Measurements from ENCODE around the gene KLHL13. TPM values are rescaled to one million over a fixed set of nuclear protein-coding genes. Genes with fewer than 3 reads are reported as not detected.

Gene KLHL13
- total RNA-seq, 1 experiment from 2014 or later = 1.6 TPM

DNA sequence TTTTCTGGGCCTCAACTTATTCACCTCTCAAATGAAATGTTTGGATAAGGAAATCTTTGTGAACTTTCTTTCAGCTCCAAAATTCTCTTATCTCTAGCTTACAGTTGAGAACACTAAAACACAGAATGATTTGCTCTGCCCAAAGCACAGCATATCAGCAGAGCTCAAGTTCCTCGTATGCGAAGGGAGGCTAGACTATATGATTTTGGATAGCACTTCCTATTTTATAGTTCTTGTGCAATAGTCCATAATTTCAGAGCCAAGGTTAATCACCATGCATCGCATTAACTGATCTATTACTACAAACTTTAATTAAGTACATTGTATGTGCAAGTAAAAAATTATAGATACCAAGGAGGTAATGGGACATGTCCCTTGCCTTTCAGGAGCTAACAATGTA is 27.0 kb upstream of the KLHL13 start:
- ChIA-PET CTCF (no interaction called here), POLR2A (no interaction called here)
- Mint-ChIP-seq H3K36me3 (ENCODE audit: insufficient read depth, unreplicated experiment) (no peaks in the 10 kb centered on the region), H3K27ac (ENCODE audit: low read depth, unreplicated experiment) (no peak overlapping the region), H3K4me3 (ENCODE audit: unreplicated experiment) (no peak overlapping the region), H3K4me1 (ENCODE audit: insufficient read depth, unreplicated experiment) (no peaks in the 10 kb centered on the region), H3K9me3 (ENCODE audit: unreplicated experiment) (peaks cover 6% of the 10 kb centered on the region), H3K27me3 (ENCODE audit: insufficient read depth, unreplicated experiment) (no peaks in the 10 kb centered on the region)
- BruUV-seq (replicated peaks) = no TSS peak
- no peak for TF ChIP-seq CTCF (IDR thresholded peaks at IDR 0.05; ENCODE audit: unreplicated experiment)
- intact Hi-C loops (cut with micrococcal nuclease) = no loop called here
- DNase-seq (ENCODE audit: unreplicated experiment) = no peak

GRCh38 chrX:118131336-118131735 is 14.7 kb upstream of the KLHL13 start:
- no peak overlapping the region for H3K27ac Mint-ChIP-seq (ENCODE audit: low read depth, unreplicated experiment)
- no TSS peak for BruUV-seq (replicated peaks)
- H3K4me1 Mint-ChIP-seq (ENCODE audit: insufficient read depth, unreplicated experiment) = no peaks in the 10 kb centered on the region
- ChIA-PET CTCF (interaction anchor here (0.8 kb wide), 1 partner anchor 46 kb away, joined by 3 read pairs; no protein-coding TSS in a partner anchor), POLR2A (no interaction called here)
- TF ChIP-seq CTCF (IDR thresholded peaks at IDR 0.05; ENCODE audit: unreplicated experiment) = no peak
- no peaks in the 10 kb centered on the region for H3K27me3 Mint-ChIP-seq (ENCODE audit: insufficient read depth, unreplicated experiment)
- no peaks in the 10 kb centered on the region for H3K36me3 Mint-ChIP-seq (ENCODE audit: insufficient read depth, unreplicated experiment)
- H3K4me3 Mint-ChIP-seq (ENCODE audit: unreplicated experiment) = no peak overlapping the region
- DNase-seq (ENCODE audit: unreplicated experiment) = no peak
- H3K9me3 Mint-ChIP-seq (ENCODE audit: unreplicated experiment) = no peaks in the 10 kb centered on the region
- intact Hi-C loops (cut with micrococcal nuclease) = no loop called here

DNA sequence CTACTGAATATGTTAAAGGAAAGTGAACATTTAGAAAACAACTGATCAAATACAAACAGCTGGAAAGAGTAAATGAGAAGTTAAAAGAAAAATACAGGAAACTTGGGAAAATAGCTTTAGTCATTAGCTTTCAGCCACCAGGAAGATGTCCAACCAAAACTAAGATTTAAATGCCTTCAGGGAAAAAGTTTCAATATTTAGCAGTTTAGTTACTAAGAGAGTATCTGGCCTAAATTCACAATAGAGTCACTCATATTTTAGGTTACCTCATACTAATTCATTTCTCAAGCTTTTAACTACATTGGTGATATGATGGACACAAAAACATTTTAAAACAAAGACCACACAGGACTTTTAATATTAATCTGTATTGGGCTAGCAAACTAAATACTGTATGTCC is 13.1 kb upstream of the KLHL13 start:
- TF ChIP-seq CTCF (IDR thresholded peaks at IDR 0.05; ENCODE audit: unreplicated experiment) = no peak
- Mint-ChIP-seq H3K9me3 (ENCODE audit: unreplicated experiment) (no peaks in the 10 kb centered on the region), H3K36me3 (ENCODE audit: insufficient read depth, unreplicated experiment) (no peaks in the 10 kb centered on the region), H3K27me3 (ENCODE audit: insufficient read depth, unreplicated experiment) (no peaks in the 10 kb centered on the region), H3K4me1 (ENCODE audit: insufficient read depth, unreplicated experiment) (no peaks in the 10 kb centered on the region), H3K4me3 (ENCODE audit: unreplicated experiment) (no peak overlapping the region), H3K27ac (ENCODE audit: low read depth, unreplicated experiment) (no peak overlapping the region)
- intact Hi-C loops (cut with micrococcal nuclease) = no loop called here
- DNase-seq (ENCODE audit: unreplicated experiment) = no peak
- no TSS peak for BruUV-seq (replicated peaks)
- ChIA-PET CTCF (no interaction called here), POLR2A (interaction anchor here (0.6 kb wide), 1 partner anchor 25 kb away, joined by 3 read pairs; no protein-coding TSS in a partner anchor)

DNA sequence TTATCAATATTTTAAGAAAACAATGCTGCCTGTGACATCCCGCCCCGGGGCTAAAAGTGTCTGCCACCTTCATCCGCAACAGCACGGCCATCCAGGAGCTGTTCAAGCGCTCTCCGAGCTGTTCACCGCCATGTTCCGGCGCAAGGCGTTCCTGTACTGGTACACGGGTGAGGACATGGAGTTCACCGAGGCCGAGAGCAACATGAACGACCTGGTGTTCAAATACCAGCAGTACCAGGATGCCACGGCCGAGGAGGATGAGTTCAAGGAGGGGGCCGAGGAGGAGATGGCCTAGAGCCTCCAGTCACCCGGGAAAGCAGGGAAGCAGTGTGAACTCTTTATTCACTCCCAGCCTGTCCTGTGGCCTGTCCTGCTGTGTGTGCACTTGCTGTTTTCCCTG is 12.1 kb upstream of the KLHL13 start:
- Mint-ChIP-seq H3K9me3 (ENCODE audit: unreplicated experiment) (no peaks in the 10 kb centered on the region), H3K27ac (ENCODE audit: low read depth, unreplicated experiment) (no peak overlapping the region), H3K27me3 (ENCODE audit: insufficient read depth, unreplicated experiment) (no peaks in the 10 kb centered on the region), H3K4me3 (ENCODE audit: unreplicated experiment) (no peak overlapping the region), H3K36me3 (ENCODE audit: insufficient read depth, unreplicated experiment) (no peaks in the 10 kb centered on the region), H3K4me1 (ENCODE audit: insufficient read depth, unreplicated experiment) (no peaks in the 10 kb centered on the region)
- POLR2A ChIA-PET = no interaction called here
- intact Hi-C loops (cut with micrococcal nuclease) = no loop called here
- TF ChIP-seq CTCF (IDR thresholded peaks at IDR 0.05; ENCODE audit: unreplicated experiment) = no peak
- no peak for DNase-seq (ENCODE audit: unreplicated experiment)
- BruUV-seq (replicated peaks) = no TSS peak
- CTCF ChIA-PET = no interaction called here
